ENCODE results near the gene CBR1. TPM values are rescaled to one million over a fixed set of nuclear protein-coding genes. Genes with fewer than 3 reads are reported as not detected.
A peak's percentile ranks its signal among the peaks of the same experiment; 100 is the strongest.

CBR1 gene
- total and polyA plus RNA-seq, 8 donors, result 20.7 to 83.4 (median 30.1) TPM

- Histone ChIP-seq H3K27ac (peak overlapping the region; percentile 65 to 77), H3K9me3 (no peaks in the 10 kb centered on the region), H3K4me1 (peaks cover 0 to 21% of the 10 kb centered on the region in 2 donors), H3K27me3 (no peaks in the 10 kb centered on the region), H3K4me3 (peak overlapping the region in 1 of 2 donors; percentile 41), H3K36me3 (no peaks in the 10 kb centered on the region)
- intact Hi-C loops (cut with DNase I), result no loop called here
- ATAC-seq (peak; percentile 72), DNase-seq (peak in 3 of 4 donors; percentile 50 to 88 (median 76))
- no peak for TF ChIP-seq CTCF (IDR thresholded peaks at IDR 0.05)
These were observed 44.0 kb downstream of the CBR1 start for GRCh38 chr21:36113647-36114428.

- Histone ChIP-seq H3K4me1 (peaks cover 0 to 21% of the 10 kb centered on the region in 2 donors), H3K4me3 (no peak overlapping the region), H3K36me3 (no peaks in the 10 kb centered on the region), H3K27me3 (no peaks in the 10 kb centered on the region), H3K9me3 (no peaks in the 10 kb centered on the region), H3K27ac (no peak overlapping the region)
- no peak for ATAC-seq
- no peak for TF ChIP-seq CTCF (IDR thresholded peaks at IDR 0.05)
- no peak for DNase-seq
- intact Hi-C loops (cut with DNase I), result no loop called here
These were observed 45.4 kb downstream of the CBR1 start for GRCh38 chr21:36115138-36115730.

GRCh38 chr21:36117286-36117741, 47.5 kb downstream of the CBR1 start:
- H3K4me1 ChIP-seq, result peaks cover 0 to 21% of the 10 kb centered on the region in 2 donors
- ATAC-seq, result no peak
- H3K4me3 ChIP-seq, result no peak overlapping the region
- no peaks in the 10 kb centered on the region for H3K36me3 ChIP-seq
- no peak overlapping the region for H3K27ac ChIP-seq
- intact Hi-C loops (cut with DNase I), result no loop called here
- DNase-seq, result no peak
- H3K9me3 ChIP-seq, result no peaks in the 10 kb centered on the region
- H3K27me3 ChIP-seq, result no peaks in the 10 kb centered on the region
- TF ChIP-seq CTCF (IDR thresholded peaks at IDR 0.05), result no peak

GRCh38 chr21:36120304-36120888, 50.6 kb downstream of the CBR1 start:
- intact Hi-C loops (cut with DNase I), result no loop called here
- H3K4me3 ChIP-seq, result no peak overlapping the region
- ATAC-seq (peak; percentile 45), DNase-seq (peak in 2 of 4 donors; percentile 71 to 88)
- no peaks in the 10 kb centered on the region for H3K4me1 ChIP-seq
- H3K36me3 ChIP-seq, result no peaks in the 10 kb centered on the region
- H3K27ac ChIP-seq, result no peak overlapping the region
- no peaks in the 10 kb centered on the region for H3K9me3 ChIP-seq
- no peaks in the 10 kb centered on the region for H3K27me3 ChIP-seq
- no peak for TF ChIP-seq CTCF (IDR thresholded peaks at IDR 0.05)

Other genes starting within 250 kb of the CBR1 start
- gene SETD4, start 9.5 kb upstream of the CBR1 start, total RNA-seq, result 10 to 100 TPM; 16.6 to 21.3 TPM
- gene SETD4, start 9.5 kb upstream of the CBR1 start, polyA plus RNA-seq (ENCODE audit: insufficient read length in 6 of 6), result 10 to 100 TPM; 30.3 to 44.7 (median 37.6) TPM
- gene CBR3, start 65.1 kb downstream of the CBR1 start, total RNA-seq, result 1 to 10 TPM; 2.5 to 4.7 TPM
- 1 to 10 TPM; 1.3 to 4.6 (median 1.8) TPM for gene CBR3, start 65.1 kb downstream of the CBR1 start, polyA plus RNA-seq (ENCODE audit: insufficient read length in 6 of 6)
- gene DOP1B, start 86.8 kb downstream of the CBR1 start, total RNA-seq, result 10 to 100 TPM; 27.4 to 29.6 TPM
- gene DOP1B, start 86.8 kb downstream of the CBR1 start, polyA plus RNA-seq (ENCODE audit: insufficient read length in 6 of 6), result 1 to 10 TPM; 6.0 to 9.7 (median 6.8) TPM

Data from left lung (tissue), 10 donors.